Fibroblast of skin of right biceps (primary cell): Measurements from ENCODE around the gene RPTOR.

Experiments used
- DNase-seq: peaks from one replicate; pipeline ENCODE4 v3.0.0-alpha.2; 2013

RPTOR gene

DNA sequence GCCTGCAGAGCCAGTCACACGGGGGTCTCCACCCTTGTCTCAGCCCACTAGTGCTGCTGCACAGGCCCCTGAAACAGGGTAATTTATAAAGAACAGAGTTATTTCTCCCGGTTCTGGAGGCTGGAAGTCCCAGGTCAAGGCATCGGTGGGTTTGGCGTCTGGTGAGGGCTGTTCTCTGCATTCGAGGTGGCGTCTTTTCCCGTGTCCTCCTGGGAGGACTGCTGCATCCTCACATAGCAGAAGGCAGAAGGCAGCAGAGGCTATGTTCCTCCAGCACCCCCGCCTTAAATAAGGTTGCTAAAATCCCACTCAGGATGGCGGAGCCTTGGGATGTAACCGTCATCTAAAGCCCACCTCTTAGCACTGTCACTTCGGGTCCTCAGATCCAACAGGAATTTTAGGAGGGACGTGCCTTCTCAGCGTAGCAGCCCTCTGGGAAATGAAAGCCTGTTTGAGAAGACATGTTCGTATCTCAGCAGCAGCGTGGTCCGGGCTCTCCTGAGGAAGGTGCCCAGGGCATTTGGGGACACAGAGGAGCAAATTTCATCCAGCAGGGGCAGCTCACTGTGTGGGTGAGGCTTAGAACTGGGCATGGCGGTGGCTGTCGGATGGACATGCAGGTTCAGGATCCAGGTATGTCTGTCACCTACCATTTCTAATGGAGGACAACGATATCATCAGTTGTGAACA, 225.4 kb downstream of the RPTOR start:
- no peak for DNase-seq

DNA sequence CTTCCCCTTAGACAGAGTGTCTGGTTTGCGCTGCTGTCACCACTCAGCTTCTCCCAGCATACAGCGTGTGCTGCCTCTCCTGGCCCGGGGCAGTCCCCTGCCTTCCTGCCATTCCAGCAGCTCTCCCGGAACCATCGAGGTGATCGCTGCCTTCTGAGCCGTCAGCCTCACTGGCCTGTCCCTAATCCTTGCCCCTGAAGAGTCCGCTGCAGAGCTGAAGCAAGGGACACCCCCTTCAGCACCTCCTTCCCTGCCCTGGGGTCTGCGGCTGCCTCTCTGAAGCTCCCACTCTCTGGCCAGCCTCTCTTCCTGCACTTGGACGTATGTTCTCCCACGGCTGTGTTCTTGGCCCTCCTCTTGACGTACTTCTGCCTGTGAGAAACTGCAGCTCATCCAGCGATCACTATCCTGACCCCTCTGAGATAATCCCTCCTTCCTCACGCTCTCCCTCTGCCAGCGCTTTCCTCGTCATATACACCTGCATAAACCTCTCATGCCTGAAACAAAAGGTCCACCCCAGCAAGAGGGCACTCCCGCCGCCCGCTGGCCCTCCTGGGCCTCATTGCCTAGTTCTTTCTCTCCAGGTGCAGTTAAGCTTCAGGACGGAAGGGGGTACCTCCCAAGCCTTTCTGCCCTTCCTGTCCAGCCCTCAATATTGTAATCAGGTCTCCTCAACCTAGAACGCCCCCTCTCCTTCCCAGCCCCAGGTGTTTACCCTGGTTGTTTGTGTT, 226.4 kb downstream of the RPTOR start:
- no peak for DNase-seq

DNA sequence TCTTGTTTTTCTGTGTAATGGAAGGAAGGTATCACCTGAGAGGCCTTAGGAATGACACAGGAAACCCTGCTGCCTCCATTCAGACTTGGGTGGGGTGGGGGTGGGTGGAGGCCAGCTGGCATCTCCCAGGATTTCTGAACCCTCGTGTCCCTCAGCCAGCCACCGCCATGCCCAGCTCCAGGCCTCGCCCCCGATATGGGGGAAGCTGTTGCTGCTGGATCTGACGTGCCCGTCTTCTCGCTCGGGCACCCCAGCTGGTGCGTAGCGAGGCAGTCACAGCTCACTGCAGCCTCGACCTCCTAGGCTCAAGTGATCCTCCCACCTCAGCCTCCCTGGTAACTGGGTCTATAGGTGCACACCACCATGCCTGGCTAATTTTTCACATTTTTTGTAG, 227.0 kb downstream of the RPTOR start:
- no peak for DNase-seq

DNA sequence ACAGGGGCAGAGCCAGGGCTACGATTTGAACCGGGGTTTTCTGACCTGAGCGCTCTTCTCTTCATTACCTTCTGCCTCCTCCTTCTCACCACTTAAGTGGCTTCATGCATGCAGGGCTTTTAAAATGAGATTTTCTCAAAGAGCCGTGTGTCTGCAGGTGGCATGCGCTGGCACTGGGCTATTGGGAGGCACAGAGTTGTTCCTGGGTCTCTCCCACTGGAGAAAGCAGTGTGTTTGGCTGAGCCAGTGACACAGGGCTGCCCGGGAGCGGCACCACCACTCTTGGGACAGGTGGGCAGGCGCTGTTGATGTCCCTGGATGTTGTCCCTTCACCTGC, 228.2 kb downstream of the RPTOR start:
- no peak for DNase-seq

DNA sequence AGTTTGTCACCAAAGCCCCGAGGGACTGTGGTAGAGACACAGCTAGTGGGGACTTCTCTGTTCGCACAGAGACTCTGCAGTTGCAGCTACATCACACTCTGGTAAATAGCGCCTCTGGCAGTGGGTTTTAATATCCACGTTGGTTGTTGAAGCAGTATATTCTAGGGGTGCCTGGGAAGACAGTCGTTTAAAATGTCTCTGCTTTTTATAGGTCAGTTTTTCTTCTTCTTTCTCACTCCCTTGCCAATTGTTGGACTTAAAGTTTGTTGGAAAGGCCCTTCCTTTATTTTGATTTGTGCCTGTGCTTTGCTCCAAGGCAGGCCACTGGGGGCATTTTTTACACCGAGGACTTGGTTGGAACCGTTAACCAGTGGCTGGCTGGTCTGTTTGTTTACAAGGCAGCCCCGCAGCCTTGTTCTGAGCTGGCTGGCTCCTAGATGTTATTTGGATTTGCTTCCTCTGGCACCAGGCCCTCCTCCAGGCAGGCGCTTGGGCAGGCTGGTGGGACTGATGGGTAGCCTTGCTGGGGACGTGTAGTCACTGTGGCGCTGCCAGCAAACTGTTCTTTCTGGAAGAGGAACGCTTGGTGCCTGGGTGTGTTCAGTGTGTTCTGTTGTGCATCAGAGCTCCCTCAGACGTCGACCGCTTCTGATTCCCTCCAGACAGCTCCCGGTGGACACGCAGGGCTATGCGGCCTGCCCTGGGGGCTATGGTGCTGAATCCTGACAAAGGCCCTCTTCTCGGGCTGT, 228.8 kb downstream of the RPTOR start:
- DNase-seq: peak; percentile 45

DNA sequence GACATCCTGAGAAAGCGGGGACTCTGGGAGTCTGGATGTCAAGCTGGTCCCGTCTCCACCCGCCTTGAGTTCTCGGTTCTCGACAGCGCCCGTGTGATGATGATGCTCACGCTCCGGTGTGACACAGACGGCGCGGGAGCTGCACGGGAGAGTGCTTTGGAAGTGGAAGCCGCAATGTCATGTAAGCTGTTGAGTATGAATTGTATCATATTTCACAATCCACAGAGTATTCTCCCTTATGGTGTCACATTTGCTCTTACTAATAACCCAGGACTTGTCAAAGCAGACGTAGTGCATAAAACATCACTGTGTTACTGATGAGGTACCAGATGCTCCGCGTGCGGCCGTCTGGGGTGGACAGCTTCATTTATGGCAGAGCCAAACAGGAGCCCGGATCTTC, 229.5 kb downstream of the RPTOR start:
- peak; percentile 62 for DNase-seq

DNA sequence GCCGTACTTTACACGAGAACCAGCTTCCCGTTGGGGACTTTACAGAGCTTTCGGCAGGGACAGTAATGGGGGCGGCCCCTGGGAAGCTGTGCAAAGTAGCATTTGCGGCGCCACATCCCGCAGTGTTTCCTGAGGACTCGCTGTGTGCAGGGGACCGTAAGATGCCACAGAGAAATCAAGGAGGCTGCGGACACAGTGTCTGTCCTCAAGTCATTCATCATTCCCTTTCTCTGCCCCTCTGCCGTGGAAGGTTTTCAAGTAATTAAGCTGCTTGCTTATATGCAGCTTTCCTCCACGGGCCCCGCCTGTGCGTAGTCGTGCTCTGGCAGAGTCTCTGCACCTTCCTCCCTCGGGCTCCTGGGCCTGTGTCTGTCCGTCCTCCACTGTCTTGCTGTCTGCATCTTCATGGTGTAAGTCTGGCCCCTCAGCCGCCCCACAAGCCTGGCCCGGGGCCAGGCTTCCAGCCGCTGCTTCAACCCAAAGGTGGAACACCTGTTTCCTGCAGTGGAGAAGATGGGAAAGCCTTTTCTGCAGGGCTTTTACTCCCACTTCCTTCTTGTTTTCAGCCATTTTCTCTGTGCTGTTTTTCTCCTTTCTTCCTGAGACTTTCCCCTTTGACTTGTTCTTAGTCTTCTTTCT, 230.1 kb downstream of the RPTOR start:
- DNase-seq: no peak

DNA sequence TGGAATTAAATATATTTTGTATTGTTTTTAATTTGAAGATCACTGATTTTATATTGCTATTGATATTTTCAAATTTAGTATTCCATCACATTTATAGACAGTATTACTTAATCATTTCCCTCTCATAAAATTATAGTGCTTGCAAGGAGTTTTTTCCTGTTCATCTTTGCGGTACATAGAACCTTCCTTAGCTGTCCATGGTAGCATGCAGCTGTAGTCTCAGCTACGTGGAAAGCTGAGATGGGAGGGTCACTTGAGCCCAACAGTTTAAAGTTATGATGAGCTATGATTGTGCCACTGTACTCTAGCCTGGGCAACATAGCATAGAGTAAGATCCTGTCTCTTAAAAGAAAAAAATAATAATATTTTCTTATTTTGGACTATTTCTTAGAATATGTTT, 231.2 kb downstream of the RPTOR start:
- DNase-seq: no peak

DNA sequence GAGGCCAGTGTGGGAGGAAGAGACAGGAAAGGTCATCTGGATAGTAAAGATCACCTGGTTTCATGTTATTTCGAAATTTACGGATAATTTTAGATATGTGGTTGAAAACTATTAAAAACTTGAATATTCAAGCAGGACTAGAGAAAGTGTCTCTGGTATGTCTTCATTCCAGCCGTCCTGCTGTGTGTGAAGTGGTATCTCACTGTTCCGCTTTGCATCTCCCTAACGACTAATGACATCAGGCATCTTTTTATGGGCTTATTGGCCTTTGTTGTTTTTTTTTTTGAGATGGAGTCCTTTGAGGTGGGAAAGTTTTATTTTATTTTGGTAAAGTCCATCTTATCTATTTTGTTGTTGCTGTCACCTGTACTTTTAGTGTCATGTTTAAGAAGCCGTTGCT, 232.6 kb downstream of the RPTOR start:
- no peak for DNase-seq

DNA sequence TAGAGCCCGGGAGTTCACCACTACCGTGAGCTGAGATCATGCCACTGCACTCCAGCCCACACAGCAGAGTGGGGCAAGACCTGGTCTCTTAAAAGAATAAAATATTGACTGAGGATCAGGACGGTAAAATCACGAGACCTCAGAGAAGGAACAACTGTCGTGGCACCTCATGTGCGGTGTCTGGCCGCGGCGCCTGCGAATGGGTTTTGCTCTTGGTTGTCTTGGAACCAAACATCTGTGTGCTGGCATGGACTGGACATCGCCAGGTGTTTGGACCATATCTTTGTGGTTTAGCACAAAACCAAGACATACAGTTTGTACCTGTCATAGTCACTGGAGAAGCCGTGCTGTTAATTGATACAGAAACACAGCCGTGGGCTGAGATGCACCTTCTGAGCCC, 234.1 kb downstream of the RPTOR start:
- DNase-seq: no peak

DNA sequence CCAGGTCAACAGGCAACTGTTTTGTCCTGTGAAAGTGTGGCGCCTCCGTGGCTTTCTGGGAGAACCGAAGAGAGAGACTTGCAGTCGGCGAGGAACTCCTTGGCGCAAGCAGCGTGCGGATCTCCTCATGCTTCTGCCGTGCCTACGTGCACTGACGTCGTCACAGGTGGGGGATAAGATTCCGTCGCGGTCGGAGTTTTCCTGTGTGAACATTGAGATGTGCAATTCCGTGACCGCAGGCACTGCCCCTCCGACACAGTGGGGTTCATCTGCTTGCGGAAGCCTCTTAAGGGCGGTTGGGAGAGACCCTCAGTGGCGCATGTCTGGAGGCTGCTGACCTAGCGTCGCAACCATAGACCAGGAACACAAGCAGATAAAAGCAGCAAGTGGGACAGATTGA, 234.7 kb downstream of the RPTOR start:
- no peak for DNase-seq

DNA sequence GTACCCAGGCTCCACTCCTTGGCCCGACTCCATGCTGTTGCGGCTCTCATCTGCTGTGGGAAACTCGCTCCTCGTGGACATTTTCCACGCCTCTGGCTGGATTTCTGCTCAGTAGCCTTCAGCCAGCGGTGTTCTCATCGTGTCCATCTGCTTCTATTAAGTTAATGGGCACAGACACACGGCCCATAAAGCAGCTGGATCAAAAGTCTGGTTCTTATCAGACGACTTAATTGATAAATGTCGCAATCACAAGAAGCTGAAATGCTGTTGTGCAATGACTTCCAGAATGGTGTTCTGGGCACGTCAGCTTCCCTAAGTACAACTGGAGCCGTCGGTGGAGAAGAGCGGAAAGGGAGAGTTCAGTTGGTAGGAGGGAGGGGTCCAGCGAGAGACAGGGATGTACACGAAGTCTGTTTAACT, 235.3 kb downstream of the RPTOR start:
- DNase-seq: peak; percentile 77

DNA sequence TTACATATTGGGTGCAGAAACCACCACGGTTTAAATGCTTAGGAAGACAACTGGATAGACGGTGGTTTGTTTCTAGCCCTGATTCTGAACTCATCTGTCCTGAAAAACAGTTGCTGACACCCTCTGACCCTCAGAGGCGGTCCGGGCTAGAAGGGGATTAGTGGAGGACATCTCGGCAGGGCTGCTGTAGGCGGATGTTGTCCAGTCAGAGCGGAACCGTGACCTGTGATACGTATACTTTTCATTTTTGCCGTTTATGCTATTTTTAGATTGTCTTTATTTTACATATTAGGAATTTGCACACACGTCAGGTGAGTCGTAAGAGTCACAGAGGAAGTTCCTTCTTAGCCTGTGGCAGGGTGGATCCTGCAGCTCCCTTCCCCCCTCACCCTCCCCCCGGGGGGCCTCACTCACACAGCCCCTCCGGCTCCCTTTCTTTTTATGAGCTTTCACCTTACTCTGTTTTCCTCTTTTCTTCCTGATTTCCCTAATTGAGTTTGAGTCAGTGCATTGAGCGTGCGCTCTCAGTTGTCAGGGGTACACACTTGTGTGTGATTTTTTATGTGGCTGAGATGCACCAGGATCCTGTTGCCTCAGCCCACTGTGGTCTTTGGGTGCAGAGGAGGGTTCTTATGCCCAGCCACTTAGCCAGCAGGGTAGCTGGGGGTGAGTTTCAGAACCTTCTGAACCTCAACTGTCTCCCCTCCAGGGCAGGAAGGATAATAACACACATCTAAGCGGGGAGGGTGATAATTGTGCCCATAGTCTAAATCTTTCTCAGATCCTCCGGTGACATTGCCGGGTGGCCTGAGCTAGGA, 236.0 kb downstream of the RPTOR start:
- DNase-seq: no peak

DNA sequence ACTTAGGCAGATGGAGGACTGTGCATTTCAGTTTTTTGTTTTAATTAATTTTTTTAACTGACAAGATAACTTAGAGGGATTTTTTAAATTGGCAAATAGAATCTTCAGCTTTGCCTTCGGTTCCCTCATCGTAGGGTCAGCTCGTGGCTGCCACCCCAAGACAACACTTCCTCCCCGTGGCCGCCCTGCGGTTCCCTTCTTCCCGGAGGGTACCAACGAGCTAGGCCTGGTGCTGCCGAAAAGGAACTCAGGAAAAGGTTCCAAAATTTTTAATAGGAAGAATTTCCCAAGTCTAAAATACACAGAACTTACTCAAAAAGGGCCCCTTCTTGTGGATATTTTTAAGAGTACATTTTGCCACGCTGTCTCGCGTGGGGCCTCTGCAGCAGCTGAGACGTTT, 236.6 kb downstream of the RPTOR start:
- no peak for DNase-seq

DNA sequence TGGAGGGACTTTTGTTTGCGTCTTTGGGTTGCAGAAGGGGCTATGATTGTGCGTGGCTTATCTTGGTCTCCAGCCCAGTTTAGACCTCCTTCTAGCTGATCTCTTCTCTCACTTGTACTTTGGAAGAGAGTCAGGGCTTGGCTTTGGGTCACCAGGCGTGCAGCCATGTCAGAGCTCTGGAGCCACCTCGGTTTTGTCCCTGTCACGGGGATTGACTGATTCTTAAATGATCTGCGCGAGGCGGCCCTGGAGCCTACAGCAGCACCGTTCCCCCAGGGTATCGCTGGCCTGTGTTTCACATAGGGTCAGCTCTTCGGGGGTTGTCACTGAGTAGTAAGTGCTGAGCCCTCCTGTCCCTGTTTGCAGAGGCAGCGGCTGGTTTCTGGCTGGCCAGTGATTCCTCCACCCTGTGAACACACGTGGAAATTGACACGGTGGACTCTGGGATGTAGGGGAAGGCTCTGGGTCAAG, 237.2 kb downstream of the RPTOR start:
- no peak for DNase-seq

DNA sequence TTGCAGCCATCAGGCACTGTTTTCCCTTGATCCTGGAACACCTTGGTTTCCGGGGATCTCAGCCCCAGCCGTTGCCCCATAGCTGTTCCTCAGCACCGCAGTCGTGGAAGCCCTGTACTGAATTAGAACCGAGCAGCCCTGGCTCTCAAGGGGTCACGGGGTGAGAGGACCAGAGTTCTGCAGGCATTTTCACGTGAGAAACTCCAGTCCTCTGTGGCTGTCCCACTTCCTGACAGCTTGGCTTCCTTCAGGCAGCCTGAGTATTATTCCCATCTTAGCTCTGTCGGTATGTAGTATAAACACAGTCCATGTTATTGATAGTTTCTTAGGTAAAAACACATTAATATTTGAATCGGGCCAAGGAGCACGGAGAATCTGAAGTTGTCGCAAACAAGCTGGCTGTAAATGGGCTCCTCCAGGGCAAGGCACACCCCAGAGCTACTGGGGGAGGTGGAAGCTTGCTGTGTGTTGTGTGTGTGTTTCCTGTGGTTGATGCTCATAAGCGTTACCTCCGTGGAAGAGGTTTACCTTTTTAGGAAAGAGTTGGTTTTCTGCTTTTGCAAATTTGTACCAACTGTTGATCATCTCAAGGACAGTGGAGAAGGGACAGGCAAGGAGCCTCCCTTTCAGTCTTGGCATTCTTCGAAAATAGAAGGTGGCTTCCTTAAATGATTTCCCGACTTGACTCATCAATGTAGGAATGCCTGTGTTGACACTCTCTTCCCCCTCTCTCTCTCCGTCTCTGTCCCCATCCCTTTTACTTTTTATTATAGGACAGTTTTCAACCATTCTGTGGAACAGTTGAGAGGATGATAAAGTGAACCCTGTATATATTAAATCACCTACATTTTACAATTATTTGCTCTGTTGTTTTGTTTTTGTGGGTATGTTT, 238.1 kb downstream of the RPTOR start:
- peak; percentile 53 for DNase-seq

DNA sequence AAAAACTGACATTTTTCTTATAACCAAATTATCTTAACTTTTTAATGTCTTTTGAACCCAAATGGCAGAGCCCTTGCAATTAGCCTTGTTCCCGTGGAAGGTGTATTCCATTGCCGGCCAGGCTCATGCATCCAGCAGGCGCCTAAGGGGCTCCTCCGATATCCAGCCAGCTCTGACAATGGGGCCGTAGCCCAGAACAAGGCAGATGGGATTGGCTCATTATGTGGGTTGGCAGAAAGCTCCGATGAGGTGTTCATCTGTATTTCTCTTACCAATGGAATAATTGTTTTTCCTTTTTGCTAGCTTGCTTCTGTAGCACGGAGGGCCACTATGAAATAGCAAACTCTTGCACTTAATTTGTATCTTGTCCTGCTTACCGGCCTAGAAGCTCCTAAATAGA, 238.8 kb downstream of the RPTOR start:
- no peak for DNase-seq

DNA sequence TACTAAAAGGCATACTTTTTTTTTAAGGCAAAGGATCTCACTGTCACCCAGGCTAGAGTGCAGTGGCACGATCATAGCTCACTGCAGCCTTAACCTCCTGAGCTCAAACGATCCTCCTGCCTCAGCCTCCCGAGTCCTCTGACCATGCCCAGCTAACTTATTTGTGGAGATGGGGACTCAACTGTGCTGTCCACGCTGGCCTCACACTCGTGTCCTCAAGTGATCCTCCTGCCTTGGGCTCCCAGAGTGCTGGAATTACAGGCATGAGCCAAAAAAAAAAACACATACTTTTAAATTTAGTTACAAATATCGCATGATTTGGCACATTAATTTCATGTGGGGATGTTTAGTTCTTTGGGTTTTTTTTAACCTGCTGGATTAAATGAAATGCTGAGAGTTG, 239.3 kb downstream of the RPTOR start:
- DNase-seq: peak; percentile 17

DNA sequence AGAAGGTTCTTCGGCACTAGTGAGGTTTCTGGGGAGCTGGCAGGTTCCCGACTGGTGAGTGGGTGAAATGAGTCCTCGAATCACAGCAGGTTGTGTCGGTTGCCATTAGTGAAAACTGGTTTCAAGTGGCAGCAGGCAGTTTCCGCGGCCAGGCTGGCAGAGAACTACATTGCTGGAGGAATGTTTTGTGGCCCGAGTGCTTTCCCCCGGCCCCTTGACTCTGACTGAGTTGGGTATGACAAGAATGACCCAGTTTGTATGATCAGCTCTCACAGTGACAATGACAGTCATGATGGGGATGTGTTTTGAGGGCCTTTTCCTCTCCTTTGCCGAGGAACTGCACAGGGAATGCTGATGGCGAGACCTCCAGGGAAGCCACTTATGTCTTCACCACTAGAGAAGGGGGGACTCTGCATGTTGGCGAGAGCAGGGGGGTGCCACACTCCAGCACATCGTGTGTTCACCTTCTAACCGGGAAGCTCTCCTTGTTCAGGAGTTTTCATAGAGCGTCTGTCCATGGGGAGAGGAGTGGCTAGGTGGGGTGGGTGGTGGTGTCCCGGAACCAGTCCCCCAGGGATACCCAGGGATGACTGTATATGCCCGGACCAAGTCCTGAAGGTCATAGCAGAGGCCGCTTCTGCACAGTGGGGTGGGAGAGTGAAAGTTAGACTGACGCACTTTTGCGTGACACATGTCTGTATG, 241.0 kb downstream of the RPTOR start:
- DNase-seq: no peak

DNA sequence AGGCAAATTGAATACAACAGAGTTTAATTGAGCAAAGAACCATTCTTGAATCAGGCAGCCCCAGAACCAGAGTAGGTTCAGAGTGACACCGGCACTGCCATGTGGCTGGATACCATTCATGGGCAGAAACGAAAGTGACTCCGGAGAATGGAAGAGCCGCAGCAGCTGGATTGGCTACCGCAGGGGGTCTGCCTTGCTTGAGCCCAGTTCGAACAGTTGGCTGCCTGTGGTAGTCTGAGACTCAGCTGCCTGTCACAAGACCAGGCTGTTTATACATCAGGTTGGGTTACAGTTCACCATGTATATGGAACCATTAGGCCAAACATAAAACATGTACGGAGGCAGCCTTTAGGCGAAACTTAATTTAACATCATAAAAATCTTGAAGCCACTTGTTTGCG, 241.8 kb downstream of the RPTOR start:
- DNase-seq: no peak

DNA sequence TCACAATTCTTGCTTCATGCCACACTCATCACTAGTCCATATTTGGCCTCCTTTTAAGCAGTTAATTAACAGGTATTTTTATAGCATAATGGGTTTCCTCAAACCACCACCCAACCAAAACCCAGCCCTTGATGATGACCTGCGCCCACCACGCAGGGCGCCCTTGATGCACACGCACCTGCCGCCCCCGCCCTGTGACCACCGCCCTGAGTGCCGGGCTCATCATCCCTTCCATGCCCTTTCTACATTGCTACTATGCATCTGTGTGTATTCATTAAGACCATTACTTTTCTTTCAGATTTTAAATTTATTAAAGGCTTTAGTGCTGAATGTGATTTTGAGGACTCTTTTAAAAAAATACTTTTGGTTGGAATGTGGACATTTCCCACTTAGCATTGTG, 242.2 kb downstream of the RPTOR start:
- no peak for DNase-seq
